ENCODE results near the gene PRM1. TPM values are rescaled to one million over a fixed set of nuclear protein-coding genes. Genes with fewer than 3 reads are reported as not detected.

Gene PRM1
- total RNA-seq, 1 experiment from 2014 or later: not detected

DNA sequence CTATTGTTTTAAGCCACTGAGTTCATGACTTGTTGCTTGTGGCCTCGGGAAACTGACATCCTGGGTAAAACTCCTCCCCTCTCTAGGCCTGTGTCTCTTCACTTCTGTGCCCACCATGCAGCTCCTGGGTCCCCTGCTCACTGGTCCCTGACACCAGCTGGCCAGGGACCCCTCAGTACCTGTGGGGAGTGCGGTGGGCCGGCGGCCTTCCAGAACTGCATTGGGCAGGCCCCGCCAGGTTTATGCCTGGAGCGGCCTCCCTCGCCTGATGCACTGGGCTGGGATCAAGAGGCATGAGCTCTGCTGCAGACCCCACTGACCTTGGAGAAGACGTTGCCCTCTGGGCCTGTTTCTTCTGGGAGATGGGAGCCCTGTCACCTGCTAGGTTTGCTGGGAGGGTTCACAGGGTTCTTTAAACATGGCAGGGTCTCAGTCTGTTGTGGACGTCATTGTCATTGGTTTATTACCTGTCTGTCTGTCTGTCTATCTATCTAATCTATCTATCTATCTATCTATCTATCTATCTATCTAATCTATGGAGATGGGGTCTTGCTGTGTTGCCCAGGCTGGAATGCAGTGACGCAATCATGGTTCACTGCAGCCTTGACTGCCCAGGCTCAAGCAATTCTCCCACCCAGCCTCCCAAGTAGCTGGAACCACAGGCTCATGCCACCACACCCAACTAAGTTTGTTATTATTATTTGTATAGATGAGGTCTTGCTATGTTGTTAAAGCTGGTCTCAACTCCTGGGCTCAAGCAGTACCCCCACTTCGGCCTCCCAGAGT lies 42.6 kb upstream of the PRM1 start:
- ChIA-PET CTCF (no interaction called here), POLR2A (no interaction called here)
- no TSS peak for BruUV-seq (replicated peaks)
- Mint-ChIP-seq H3K36me3 (ENCODE audit: insufficient read depth, unreplicated experiment) (peaks cover 9% of the 10 kb centered on the region), H3K4me3 (ENCODE audit: unreplicated experiment) (no peak overlapping the region), H3K9me3 (ENCODE audit: unreplicated experiment) (no peaks in the 10 kb centered on the region), H3K27me3 (ENCODE audit: insufficient read depth, unreplicated experiment) (no peaks in the 10 kb centered on the region), H3K4me1 (ENCODE audit: low read depth, unreplicated experiment) (peaks cover 23% of the 10 kb centered on the region), H3K27ac (ENCODE audit: unreplicated experiment) (no peak overlapping the region)
- Histone ChIP-seq H3K4me3 (ENCODE audit: low read depth, low read length) (no peak overlapping the region), H3K27me3 (replicated peaks; ENCODE audit: control insufficient read depth, insufficient read depth, low read length) (no peaks in the 10 kb centered on the region), H3K36me3 (ENCODE audit: control insufficient read depth, insufficient read depth, low read length) (no peaks in the 10 kb centered on the region), H3K9me3 (no peaks in the 10 kb centered on the region), H3K4me1 (peaks cover 20% of the 10 kb centered on the region)
- DNase-seq: no peak
- TF ChIP-seq, protein P1, sequence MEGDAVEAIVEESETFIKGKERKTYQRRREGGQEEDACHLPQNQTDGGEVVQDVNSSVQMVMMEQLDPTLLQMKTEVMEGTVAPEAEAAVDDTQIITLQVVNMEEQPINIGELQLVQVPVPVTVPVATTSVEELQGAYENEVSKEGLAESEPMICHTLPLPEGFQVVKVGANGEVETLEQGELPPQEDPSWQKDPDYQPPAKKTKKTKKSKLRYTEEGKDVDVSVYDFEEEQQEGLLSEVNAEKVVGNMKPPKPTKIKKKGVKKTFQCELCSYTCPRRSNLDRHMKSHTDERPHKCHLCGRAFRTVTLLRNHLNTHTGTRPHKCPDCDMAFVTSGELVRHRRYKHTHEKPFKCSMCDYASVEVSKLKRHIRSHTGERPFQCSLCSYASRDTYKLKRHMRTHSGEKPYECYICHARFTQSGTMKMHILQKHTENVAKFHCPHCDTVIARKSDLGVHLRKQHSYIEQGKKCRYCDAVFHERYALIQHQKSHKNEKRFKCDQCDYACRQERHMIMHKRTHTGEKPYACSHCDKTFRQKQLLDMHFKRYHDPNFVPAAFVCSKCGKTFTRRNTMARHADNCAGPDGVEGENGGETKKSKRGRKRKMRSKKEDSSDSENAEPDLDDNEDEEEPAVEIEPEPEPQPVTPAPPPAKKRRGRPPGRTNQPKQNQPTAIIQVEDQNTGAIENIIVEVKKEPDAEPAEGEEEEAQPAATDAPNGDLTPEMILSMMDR (IDR thresholded peaks at IDR 0.05; ENCODE audit: insufficient read depth in 1 of 2, low read depth in 1 of 2, low read length in 1 of 2, severe bottlenecking in 1 of 2, unreplicated experiment in 1 of 2): no peak
- intact Hi-C loops (cut with micrococcal nuclease; ENCODE audit: unreplicated experiment): no loop called here

DNA sequence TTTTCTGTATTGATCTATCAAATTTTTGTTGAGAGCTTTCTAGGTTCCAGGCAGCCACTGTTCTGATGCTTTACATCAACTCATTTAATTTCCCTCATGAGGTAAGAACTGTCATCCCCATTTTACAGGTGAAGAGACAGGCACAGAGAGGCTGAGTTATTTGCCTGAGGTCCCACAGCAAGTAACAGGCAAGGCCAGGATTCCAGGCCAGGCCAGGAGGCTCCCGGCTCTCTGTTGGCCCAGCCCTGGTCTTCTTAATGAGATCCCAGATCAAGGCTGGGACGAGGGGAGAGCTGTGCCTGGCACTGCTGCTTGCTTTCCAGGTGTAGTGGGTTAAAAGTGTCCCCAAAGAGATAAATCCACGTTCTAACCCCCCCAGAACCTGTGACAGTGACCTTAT lies 41.7 kb upstream of the PRM1 start:
- H3K36me3 ChIP-seq (ENCODE audit: control insufficient read depth, insufficient read depth, low read length): no peaks in the 10 kb centered on the region
- no peak overlapping the region for H3K27ac Mint-ChIP-seq (ENCODE audit: unreplicated experiment)
- H3K27me3 ChIP-seq (replicated peaks; ENCODE audit: control insufficient read depth, insufficient read depth, low read length): no peaks in the 10 kb centered on the region
- peaks cover 5% of the 10 kb centered on the region for H3K36me3 Mint-ChIP-seq (ENCODE audit: insufficient read depth, unreplicated experiment)
- H3K4me3 Mint-ChIP-seq (ENCODE audit: unreplicated experiment): no peak overlapping the region
- no peak for DNase-seq
- no peaks in the 10 kb centered on the region for H3K9me3 Mint-ChIP-seq (ENCODE audit: unreplicated experiment)
- POLR2A ChIA-PET: interaction anchor here (0.6 kb wide), 1 partner anchor 18 kb away, joined by 4 read pairs; no protein-coding TSS in a partner anchor
- peaks cover 18% of the 10 kb centered on the region for H3K4me1 Mint-ChIP-seq (ENCODE audit: low read depth, unreplicated experiment)
- TF ChIP-seq, protein P1 (IDR thresholded peaks at IDR 0.05; ENCODE audit: insufficient read depth in 1 of 2, low read depth in 1 of 2, low read length in 1 of 2, severe bottlenecking in 1 of 2, unreplicated experiment in 1 of 2): no peak
- CTCF ChIA-PET: no interaction called here
- no peak overlapping the region for H3K4me3 ChIP-seq (ENCODE audit: low read depth, low read length)
- H3K27me3 Mint-ChIP-seq (ENCODE audit: insufficient read depth, unreplicated experiment): no peaks in the 10 kb centered on the region
- H3K9me3 ChIP-seq: no peaks in the 10 kb centered on the region
- intact Hi-C loops (cut with micrococcal nuclease; ENCODE audit: unreplicated experiment): no loop called here
- BruUV-seq (replicated peaks): no TSS peak
- peaks cover 10% of the 10 kb centered on the region for H3K4me1 ChIP-seq

DNA sequence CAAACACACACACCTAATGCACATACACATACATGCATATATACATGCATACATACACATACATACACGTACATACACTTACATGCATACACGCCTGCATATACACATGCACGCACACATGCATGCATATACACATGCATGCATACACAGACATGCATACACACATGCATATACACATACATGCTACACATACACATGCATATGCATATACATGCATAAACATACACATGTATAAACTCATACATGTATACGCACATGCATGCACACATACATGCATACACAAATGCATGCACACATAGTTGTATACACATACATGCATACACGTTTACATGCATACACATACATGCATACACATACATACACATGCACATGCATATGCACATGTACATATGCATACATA lies 40.5 kb upstream of the PRM1 start:
- Mint-ChIP-seq H3K4me1 (ENCODE audit: low read depth, unreplicated experiment) (peaks cover 8% of the 10 kb centered on the region), H3K9me3 (ENCODE audit: unreplicated experiment) (no peaks in the 10 kb centered on the region), H3K27me3 (ENCODE audit: insufficient read depth, unreplicated experiment) (no peaks in the 10 kb centered on the region), H3K27ac (ENCODE audit: unreplicated experiment) (no peak overlapping the region), H3K4me3 (ENCODE audit: unreplicated experiment) (no peak overlapping the region), H3K36me3 (ENCODE audit: insufficient read depth, unreplicated experiment) (peaks cover under 1% of the 10 kb centered on the region)
- intact Hi-C loops (cut with micrococcal nuclease; ENCODE audit: unreplicated experiment): no loop called here
- H3K4me1 ChIP-seq: 0 out of 2 replicates have a peak, but pooled peaks cover 5% of the 10 kb centered on the region
- BruUV-seq (replicated peaks): no TSS peak
- no peaks in the 10 kb centered on the region for H3K36me3 ChIP-seq (ENCODE audit: control insufficient read depth, insufficient read depth, low read length)
- DNase-seq: no peak
- CTCF ChIA-PET: no interaction called here
- H3K4me3 ChIP-seq (ENCODE audit: low read depth, low read length): no peak overlapping the region
- POLR2A ChIA-PET: no interaction called here
- TF ChIP-seq, protein P1 (IDR thresholded peaks at IDR 0.05; ENCODE audit: insufficient read depth in 1 of 2, low read depth in 1 of 2, low read length in 1 of 2, severe bottlenecking in 1 of 2, unreplicated experiment in 1 of 2): no peak
- no peaks in the 10 kb centered on the region for H3K9me3 ChIP-seq
- H3K27me3 ChIP-seq (replicated peaks; ENCODE audit: control insufficient read depth, insufficient read depth, low read length): no peaks in the 10 kb centered on the region
